K562 (cell line): ENCODE data around the gene FBXO28. TPM values are rescaled to one million over a fixed set of nuclear protein-coding genes. Genes with fewer than 3 reads are reported as not detected.

Experiments used
- ATAC-seq: fragments of 200-7000 bp; cut with Tn5 transposase; 3 replicates; pipeline ENCODE4 v1.9.1; 2020; ENCODE audit warnings: moderate library complexity
- BruUV-seq: library from RNA; stranded (reverse); fragments of 400-500 nt; replicated peaks from 2 replicates; lab custom pipeline; 2021; lab: Mats Ljungman, UMichigan
- CTCF ChIA-PET: fragments of 300-600 bp; formaldehyde crosslinking; extraction: SDS; loops from one replicate; lab custom pipeline; 2021; ENCODE audit warnings: low intra/inter-chr PET ratio; lab: Yijun Ruan, JAX
- POLR2A ChIA-PET: fragments of 300-600, 350-650 bp; sonication (Branson Sonifier 250); formaldehyde crosslinking; extraction: SDS; loops from one replicate; lab custom pipeline; 2021; ENCODE audit warnings: antibody characterized with exemption, inconsistent platforms; lab: Yijun Ruan, JAX
- DNase-seq, 4 experiments: peaks; one replicate each; pipeline versions ENCODE4 v3.0.0 to v3.0.0-alpha.2; 2011 to 2018; ENCODE audit warnings: low spot score in 3 of 4, mixed read lengths in 3 of 4; ENCODE audit errors: extremely low read depth in 1 of 4
- FAIRE-seq: peaks from 2 replicates; lab custom pipeline; 2011; peaks lifted over from hg19 to GRCh38; lab: Jason Lieb, UNC
- H2AFZ ChIP-seq: 2 replicates; pipeline ENCODE4 v1.6.0; 2011; ENCODE audit warnings: low read depth, low read length, control low read depth, inconsistent platforms
- H3K27ac ChIP-seq: fragments of 200-600 bp; 3 replicates; pipeline ENCODE4 v1.8.0; 2011; ENCODE audit warnings: low read depth, mild to moderate bottlenecking, control low read depth, inconsistent platforms, low read length, moderate library complexity, mixed read lengths; ENCODE audit errors: extremely low read depth
- H3K27me3 ChIP-seq, 2 experiments: fragments of 300-600 bp in 1 of 2; 2 replicates in 1 of 2; 3 replicates in 1 of 2; pipeline versions ENCODE4 v1.6.0 to v1.8.0; 2011; ENCODE audit warnings: inconsistent platforms in 2 of 2, low read length in 2 of 2, mild to moderate bottlenecking in 1 of 2, mixed read lengths in 1 of 2, moderate library complexity in 1 of 2; ENCODE audit not compliant: control insufficient read depth in 2 of 2, insufficient read depth in 2 of 2
- H3K36me3 ChIP-seq: fragments of 300-600 bp; 3 replicates; pipeline ENCODE4 v1.8.0; 2011; ENCODE audit warnings: mild to moderate bottlenecking, low read length, inconsistent platforms; ENCODE audit not compliant: control insufficient read depth, insufficient read depth
- H3K4me1 ChIP-seq, 2 experiments: fragments of 200-600 bp in 1 of 2; replicated peaks in 1 of 2; 2 replicates in 1 of 2; 3 replicates in 1 of 2; pipeline versions ENCODE4 v1.5.1 to v1.8.0; 2011; ENCODE audit warnings: inconsistent platforms in 2 of 2, low read length in 2 of 2, mild to moderate bottlenecking in 1 of 2, mixed read lengths in 1 of 2, moderate library complexity in 1 of 2; ENCODE audit not compliant: control insufficient read depth in 2 of 2, insufficient read depth in 2 of 2
- H3K4me2 ChIP-seq: 2 replicates; pipeline ENCODE4 v1.6.1; 2011; ENCODE audit warnings: low read length, control low read depth, inconsistent platforms, mixed read lengths; ENCODE audit not compliant: insufficient read depth
- H3K4me3 ChIP-seq: fragments of 200-600 bp; sonication (generic), shearing (Covaris generic); 2 replicates; pipeline ENCODE4 v1.5.1; 2016; ENCODE audit warnings: control low read depth, inconsistent platforms
- H3K79me2 ChIP-seq: fragments of 200-600 bp; 3 replicates; pipeline ENCODE4 v1.8.0; 2011; ENCODE audit warnings: low read length, inconsistent platforms; ENCODE audit not compliant: control insufficient read depth, insufficient read depth
- H3K9ac ChIP-seq, 2 experiments: 2 replicates each; pipeline versions ENCODE4 v1.6.0 to v1.6.1; 2011; ENCODE audit warnings: low read depth in 2 of 2, low read length in 2 of 2, control low read depth in 1 of 2, inconsistent platforms in 1 of 2, mild to moderate bottlenecking in 1 of 2, mixed read lengths in 1 of 2; ENCODE audit not compliant: insufficient read depth in 1 of 2
- H3K9me1 ChIP-seq: one replicate; pipeline ENCODE4 v1.6.0; 2011; ENCODE audit warnings: inconsistent platforms, mild to moderate bottlenecking, low read length, moderate library complexity; ENCODE audit not compliant: control insufficient read depth, insufficient read depth
- H3K9me3 ChIP-seq: replicated peaks from 2 replicates; pipeline ENCODE4 v1.5.1; 2011; ENCODE audit warnings: low read depth, low read length, inconsistent platforms; ENCODE audit not compliant: control insufficient read depth, insufficient read depth
- H4K20me1 ChIP-seq: replicated peaks from 2 replicates; pipeline ENCODE4 v1.6.1; 2011; ENCODE audit warnings: low read length, inconsistent platforms, mixed read lengths; ENCODE audit not compliant: control insufficient read depth, insufficient read depth
- FOXA3 ChIP-seq, 2 experiments: fragments of 450-650 bp in 1 of 2; sonication (generic) in 1 of 2; formaldehyde crosslinking; IDR thresholded peaks in 1 of 2; conservative IDR thresholded peaks in 1 of 2; 2 replicates each; pipeline versions ENCODE4 v1.4.0 to v1.8.0; 2020 to 2022; ENCODE audit warnings: mild to moderate bottlenecking in 2 of 2, missing genetic modification reagents in 1 of 2
- GTF2F1 ChIP-seq: IDR thresholded peaks from 2 replicates; pipeline ENCODE4 v1.6.1; 2011; ENCODE audit warnings: low read depth, low read length, improper control_type of control experiment
- HNRNPH1 ChIP-seq: fragments of 200-400 bp; formaldehyde crosslinking; optimal IDR thresholded peaks from 2 replicates; pipeline ENCODE3; 2017; ENCODE audit warnings: low read depth, mild to moderate bottlenecking, low read length, moderate library complexity
- ILF3 ChIP-seq: fragments of 450-650 bp; IDR thresholded peaks from 2 replicates; pipeline ENCODE4 v1.6.1; 2018; ENCODE audit warnings: antibody characterized with exemption, mild to moderate bottlenecking, moderate library complexity, borderline replicate concordance
- KLF1 ChIP-seq: fragments of 450-650 bp; IDR thresholded peaks from 2 replicates; pipeline ENCODE4 v1.6.1; 2016; ENCODE audit warnings: missing genetic modification characterization, missing compliant biosample characterization
- KLF6 ChIP-seq: fragments of 250-450 bp; sonication (Bioruptor Pico); IDR thresholded peaks from 2 replicates; pipeline ENCODE4 v1.4.0; 2020; ENCODE audit warnings: mild to moderate bottlenecking, moderate library complexity, borderline replicate concordance
- MCM2 ChIP-seq: fragments of 450-650 bp; IDR thresholded peaks from 2 replicates; pipeline ENCODE4 v1.6.1; 2017; ENCODE audit warnings: low read depth, mild to moderate bottlenecking
- MTF1 ChIP-seq: fragments of 250-450 bp; sonication (Bioruptor Pico); IDR thresholded peaks from 2 replicates; pipeline ENCODE4 v1.9.0; 2021; ENCODE audit warnings: moderate library complexity, mild to moderate bottlenecking, inconsistent platforms, borderline replicate concordance
- NCOA1 ChIP-seq: fragments of 450-650 bp; IDR thresholded peaks from 2 replicates; pipeline ENCODE4 v1.6.1; 2016; ENCODE audit warnings: low read depth
- NKRF ChIP-seq: fragments of 450-650 bp; IDR thresholded peaks from 2 replicates; pipeline ENCODE4 v1.6.1; 2016; ENCODE audit warnings: borderline replicate concordance
- PTRF ChIP-seq: fragments of 450-650 bp; IDR thresholded peaks from 2 replicates; pipeline ENCODE4 v1.6.1; 2016; ENCODE audit warnings: mild to moderate bottlenecking, missing genetic modification characterization, missing compliant biosample characterization
- RB1 ChIP-seq: fragments of 450-650 bp; IDR thresholded peaks from 2 replicates; pipeline ENCODE4 v1.6.1; 2017; ENCODE audit warnings: low read depth, mild to moderate bottlenecking
- SNIP1 ChIP-seq: fragments of 450-650 bp; IDR thresholded peaks from 2 replicates; pipeline ENCODE4 v1.7.1; 2017; ENCODE audit warnings: low read depth, mild to moderate bottlenecking
- TCF7 ChIP-seq: sonication (generic); IDR thresholded peaks from 2 replicates; pipeline ENCODE4 v1.6.1; 2016; ENCODE audit warnings: antibody characterized with exemption, borderline replicate concordance
- TEAD1 ChIP-seq, 2 experiments: fragments of 450-650 bp in 1 of 2; sonication (generic) in 1 of 2; formaldehyde crosslinking; IDR thresholded peaks; 2 replicates each; pipeline versions ENCODE4 v1.4.0 to v1.8.0; 2020 to 2022; ENCODE audit warnings: mild to moderate bottlenecking in 2 of 2, missing genetic modification reagents in 1 of 2
- TSC22D4 ChIP-seq: fragments of 450-650 bp; IDR thresholded peaks from 2 replicates; pipeline ENCODE4 v1.6.1; 2016; ENCODE audit warnings: missing genetic modification characterization, missing biosample characterization, control low read depth
- WGBS: fragments of 100-300 bp; shearing (Covaris generic); methylation state at CpG from one replicate; pipeline ENCODE4 v1.1.6; 2016; ENCODE audit warnings: low coverage, mixed read lengths; ENCODE audit not compliant: insufficient coverage; ENCODE audit errors: missing lambda C conversion rate; 5-methylcytosine and 5-hydroxymethylcytosine counted together
- in situ Hi-C: fragments of 300-500 bp; cut with MboI; formaldehyde crosslinking; loops from 4 replicates; pipeline ENCODE4 v1.15.0; 2018; ENCODE audit warnings: inconsistent platforms, mixed read lengths
- intact Hi-C: fragments of 100-400 bp; cut with micrococcal nuclease; formaldehyde crosslinking; loops from 2 replicates; pipeline ENCODE4 v1.14.2; 2022
- polyA plus RNA-seq, 8 experiments: library from polyadenylated mRNA; depleted of rRNA in 4 of 8; stranded (reverse) in 5 of 8; unstranded in 3 of 8; fragments of >200 nt; fragmentation: Nextera tagmentation in 2 of 8; fragmentation: Illumina TruSeq in 1 of 8; extraction: Ambion mirVana in 2 of 8; extraction: Trizol in 1 of 8; gene quantifications; 2 replicates each; pipeline versions ENCODE4 v1.2.1 to v1.2.3, GENCODE V29; 2011 to 2014; ENCODE audit warnings: inconsistent platforms in 1 of 8, missing spikeins in 1 of 8
- total RNA-seq, 7 experiments: library from RNA; depleted of rRNA in 6 of 7; stranded (reverse); fragments of >200 nt in 6 of 7; fragmentation: Illumina TruSeq in 2 of 7; extraction: Trizol in 2 of 7; gene quantifications; 2 replicates each; pipeline versions ENCODE4 v1.2.1 to v1.2.3, GENCODE V29; 2011 to 2021; ENCODE audit warnings: low replicate concordance in 1 of 7
- TF ChIP-seq, protein P1 (sequence below): IDR thresholded peaks from 2 replicates; pipeline ENCODE4 v1.6.1; 2014; ENCODE audit warnings: antibody characterized with exemption

The FBXO28 gene
- total and polyA plus RNA-seq, 9 of the 15 experiments (the other 6 are each of a cell fraction or from before 2014, with no cell fraction given): 4.1 to 34.8 (median 25.3) TPM

GRCh38 chr1:224113545-224113917 lies 380 bp upstream of the FBXO28 start (continued):
- no peak for TF ChIP-seq PTRF (tag)
- TF ChIP-seq KLF6: no peak
- TF ChIP-seq NKRF: no peak

- in situ Hi-C loops: loop anchor here (10.0 to 25.0 kb wide), 3 partner anchors 223 to 823 kb away; partner anchors contain the start of genes DNAH14 and NVL
- peaks cover 59% of the 10 kb centered on the region for H3K79me2 ChIP-seq
- TF ChIP-seq TSC22D4 (tag) (no peak), GTF2F1 (no peak), RB1 (peak; percentile 15; the same call in 1 of the 2 replicates), HNRNPH1 (no peak), MCM2 (no peak), NCOA1 (no peak), MTF1 (CRISPR knock-in tag) (no peak), FOXA3 (CRISPR knock-in tag; conservative IDR thresholded peaks at IDR 0.05 in 1 of 2, IDR thresholded peaks at IDR 0.05 in 1 of 2) (peak in 1 of 2 experiments; percentile 74; a peak in 3 of 4 replicates), TEAD1 (CRISPR knock-in tag; IDR thresholded peaks at IDR 0.05) (no peak), KLF1 (tag) (no peak), TCF7 (0 out of 2 replicates have a peak, but pooled peaks have one; percentile 24), SNIP1 (no peak), ILF3 (no peak)
- TF ChIP-seq, protein P1, sequence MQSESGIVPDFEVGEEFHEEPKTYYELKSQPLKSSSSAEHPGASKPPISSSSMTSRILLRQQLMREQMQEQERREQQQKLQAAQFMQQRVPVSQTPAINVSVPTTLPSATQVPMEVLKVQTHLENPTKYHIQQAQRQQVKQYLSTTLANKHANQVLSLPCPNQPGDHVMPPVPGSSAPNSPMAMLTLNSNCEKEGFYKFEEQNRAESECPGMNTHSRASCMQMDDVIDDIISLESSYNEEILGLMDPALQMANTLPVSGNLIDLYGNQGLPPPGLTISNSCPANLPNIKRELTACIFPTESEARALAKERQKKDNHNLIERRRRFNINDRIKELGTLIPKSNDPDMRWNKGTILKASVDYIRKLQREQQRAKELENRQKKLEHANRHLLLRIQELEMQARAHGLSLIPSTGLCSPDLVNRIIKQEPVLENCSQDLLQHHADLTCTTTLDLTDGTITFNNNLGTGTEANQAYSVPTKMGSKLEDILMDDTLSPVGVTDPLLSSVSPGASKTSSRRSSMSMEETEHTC: no peak
These were observed 870 bp downstream of the FBXO28 start for GRCh38 chr1:224114787-224115175.

More at GRCh38 chr1:224114787-224115175, 870 bp downstream of the FBXO28 start:
- H2AFZ ChIP-seq: peak overlapping the region; percentile 93
- H3K4me2 ChIP-seq: peak overlapping the region; percentile 88
- no TSS peak for BruUV-seq
- ATAC-seq: peak; percentile 32
- no peaks in the 10 kb centered on the region; the same call in 1 of the 2 replicates for H3K9me3 ChIP-seq
- peak overlapping the region; percentile 94 for H3K4me3 ChIP-seq
- CTCF ChIA-PET: interaction anchor here (0.7 kb wide), 1 partner anchor 219 kb away, joined by 3 read pairs; no protein-coding TSS in a partner anchor
- H3K27me3 ChIP-seq: no peaks in the 10 kb centered on the region
- H3K9me1 ChIP-seq: no peaks in the 10 kb centered on the region
- H3K9ac ChIP-seq: peak overlapping the region; percentile 89 to 97
- POLR2A ChIA-PET: interaction anchor here (0.7 to 2.2 kb wide), 2 partner anchors 215 to 303 kb away, joined by 3 to 14 read pairs; partner anchors contain the start of gene NVL
- peaks cover 26% of the 10 kb centered on the region; the same call in 2 of the 3 replicates for H3K36me3 ChIP-seq
- H3K4me1 ChIP-seq: peaks cover 5 to 11% of the 10 kb centered on the region in 2 experiments; a peak in 3 of 5 replicates
- FAIRE-seq: no peak
- under 1% methylated on average over 11 of the region's 11 CpGs for WGBS
- H4K20me1 ChIP-seq: peaks cover 10% of the 10 kb centered on the region; the same call in 1 of the 2 replicates
- no peak for DNase-seq
- intact Hi-C loops: loop anchor here (1.0 to 10.0 kb wide), 5 partner anchors 216 to 738 kb away; partner anchors contain the start of gene NVL
- H3K27ac ChIP-seq: peak overlapping the region; percentile 84
